Fibroblast of skin of scalp (primary cell): Measurements from ENCODE around the gene KCND2.
"Not testable (repeated sequence)": the region's sequence is repeated elsewhere in the genome, so short reads cannot be mapped to it uniquely, and the experiment has no call there.

Experiments
- DNase-seq: peaks from one replicate; pipeline ENCODE4 v3.0.0-alpha.2; 2013

Gene KCND2

DNA sequence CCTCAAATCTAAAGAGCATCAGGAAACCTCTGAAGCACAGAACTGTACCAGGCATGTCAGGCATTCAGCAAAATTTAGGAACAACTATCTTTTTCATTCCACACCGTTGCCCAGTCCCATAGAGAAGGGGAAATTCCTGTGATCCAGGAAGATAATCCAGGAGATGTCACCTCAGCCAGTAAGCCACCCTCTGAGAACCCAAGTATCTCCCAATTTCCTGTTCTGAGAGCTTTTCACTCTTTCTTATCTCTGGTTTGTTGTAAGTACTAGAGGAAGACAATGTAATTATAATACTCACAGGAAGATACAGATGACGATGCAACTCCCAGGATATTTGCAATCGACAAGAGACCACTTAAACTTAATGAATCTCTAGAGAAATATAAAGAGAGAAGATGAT, 487.9 kb downstream of the KCND2 start:
- DNase-seq, result no peak

DNA sequence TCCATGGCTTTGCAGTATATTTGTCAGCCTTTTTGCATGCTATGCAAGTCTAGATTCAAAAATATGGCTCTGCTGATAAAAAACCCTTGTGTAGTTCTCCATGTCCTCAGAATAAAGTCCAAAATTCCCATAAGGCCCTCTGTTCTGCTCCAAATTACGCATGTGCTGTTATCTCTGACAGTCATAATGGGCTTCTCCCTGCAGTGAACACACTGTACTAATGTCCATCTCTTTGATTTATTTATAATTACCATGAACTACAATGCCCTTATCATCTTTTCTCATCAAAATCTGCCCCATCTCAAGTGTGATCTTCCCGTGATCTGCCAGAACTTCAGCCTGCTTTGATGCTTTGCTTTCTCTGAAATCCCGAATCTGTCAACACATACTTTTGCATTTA, 497.2 kb downstream of the KCND2 start:
- DNase-seq, result no peak

DNA sequence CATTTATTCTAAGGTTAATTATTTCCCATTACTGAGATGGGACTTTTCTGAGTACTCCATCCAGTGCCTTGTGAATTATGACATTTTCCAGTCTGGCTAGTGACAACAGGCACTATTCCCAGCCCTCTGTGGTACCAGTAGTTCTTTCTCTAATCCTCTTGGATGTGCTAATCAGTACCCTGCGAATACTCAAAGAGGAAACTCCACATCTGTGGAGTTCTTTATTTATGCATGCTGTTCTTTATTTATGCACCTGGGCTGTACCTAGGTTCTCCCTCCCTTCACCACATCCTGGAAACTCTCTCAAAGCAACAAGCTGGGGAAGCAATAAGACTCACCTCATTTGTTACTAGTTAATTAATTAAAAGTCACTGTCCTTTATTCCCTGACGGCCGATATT, 501.5 kb downstream of the KCND2 start:
- DNase-seq, result no peak

DNA sequence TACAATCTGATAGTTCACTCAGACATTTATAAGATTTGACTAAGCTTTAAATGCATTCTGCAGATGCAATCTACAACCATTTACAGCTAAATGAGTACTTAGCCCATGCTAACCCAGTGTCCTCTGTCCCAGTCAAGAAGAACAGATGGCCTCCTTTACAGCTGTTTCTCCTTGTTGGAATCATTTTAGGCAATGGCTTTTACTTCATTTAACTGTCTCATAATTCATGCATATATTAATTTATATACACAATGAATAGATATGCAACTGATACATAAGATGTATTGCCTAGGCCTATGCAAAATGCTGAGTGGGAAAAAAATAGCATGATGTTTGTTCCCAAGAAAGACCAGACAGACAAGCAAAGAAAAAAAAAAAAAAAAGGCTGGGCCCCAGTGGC, 502.8 kb downstream of the KCND2 start:
- DNase-seq, result no peak

DNA sequence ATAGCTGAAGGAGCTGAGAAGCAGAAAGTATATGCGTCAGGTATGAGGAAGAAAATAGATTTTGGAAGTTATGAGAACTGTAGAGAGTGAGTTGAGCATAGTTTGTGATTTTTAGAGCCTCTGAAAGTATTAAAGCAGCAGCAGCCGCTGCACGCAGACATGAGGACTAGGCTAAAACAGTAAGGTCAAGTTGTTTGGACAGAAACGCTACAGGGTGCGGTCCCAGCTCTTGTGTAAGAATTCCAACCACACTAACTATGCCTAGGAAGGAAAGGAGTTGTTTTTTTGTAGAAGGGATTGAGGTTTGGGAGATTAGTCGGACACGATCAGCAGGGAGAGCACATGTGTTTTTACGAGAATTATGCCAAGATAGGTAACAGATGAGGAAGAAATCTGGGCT, 506.1 kb downstream of the KCND2 start:
- not testable (repeated sequence) for DNase-seq

DNA sequence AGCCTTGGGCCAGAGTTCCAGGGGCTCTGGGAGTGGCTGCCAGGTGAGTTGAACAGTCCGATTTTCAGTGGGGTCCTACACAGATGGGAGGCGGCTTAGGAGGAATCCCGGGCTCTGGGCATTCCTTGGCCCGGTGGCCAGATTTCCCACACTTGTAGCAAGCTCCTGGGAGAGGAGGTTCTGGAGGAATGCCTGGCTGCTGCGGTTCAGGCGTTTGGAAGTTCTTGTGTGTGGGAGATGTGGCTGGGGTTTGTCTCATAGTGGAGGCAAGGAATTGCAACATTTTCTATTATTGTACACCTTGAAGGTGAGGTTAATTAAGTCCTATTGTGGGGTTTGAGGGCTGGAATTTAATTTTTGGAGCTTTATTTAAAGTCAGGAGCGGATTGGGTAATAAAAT, 507.5 kb downstream of the KCND2 start:
- DNase-seq, result not testable (repeated sequence)

DNA sequence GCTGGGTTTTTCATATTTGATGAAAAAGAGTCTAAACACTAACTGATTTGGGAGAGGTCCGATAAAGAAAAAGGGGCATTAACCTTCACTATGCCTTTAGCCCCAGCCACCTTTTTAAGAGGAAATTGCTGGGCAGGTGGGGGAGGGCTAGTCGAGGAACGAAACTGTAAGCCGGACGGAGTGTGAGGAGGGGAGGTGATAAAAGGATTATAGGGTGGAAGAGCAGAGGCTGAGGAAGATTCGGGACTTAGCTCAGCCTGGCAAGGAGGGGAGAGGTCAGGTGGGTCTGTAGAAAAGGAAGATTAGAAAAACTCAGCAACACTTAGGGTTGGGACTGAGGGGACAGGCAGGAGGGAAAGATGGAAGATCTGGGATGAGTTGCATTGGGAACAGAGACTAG, 508.0 kb downstream of the KCND2 start:
- no peak for DNase-seq

DNA sequence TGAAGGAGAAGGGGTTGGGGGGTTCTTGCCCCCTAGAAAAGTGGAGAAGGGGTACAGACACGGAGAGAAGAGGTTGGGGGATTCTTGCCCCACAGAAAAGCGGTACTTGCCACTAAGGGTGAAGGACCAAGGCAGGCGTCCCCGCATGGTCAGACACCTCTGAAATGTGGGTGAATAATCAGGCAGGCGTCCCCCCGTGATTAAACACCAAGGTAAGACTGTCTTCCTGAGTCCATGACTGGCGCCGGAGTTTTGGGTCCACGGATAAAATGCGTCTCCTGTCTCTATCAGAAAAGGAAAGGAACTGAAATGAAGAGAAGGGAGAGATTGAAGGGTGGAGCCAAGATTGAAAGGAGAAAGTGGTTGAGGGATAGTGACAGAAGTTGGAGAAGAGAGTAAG, 508.9 kb downstream of the KCND2 start:
- DNase-seq, result not testable (repeated sequence)

DNA sequence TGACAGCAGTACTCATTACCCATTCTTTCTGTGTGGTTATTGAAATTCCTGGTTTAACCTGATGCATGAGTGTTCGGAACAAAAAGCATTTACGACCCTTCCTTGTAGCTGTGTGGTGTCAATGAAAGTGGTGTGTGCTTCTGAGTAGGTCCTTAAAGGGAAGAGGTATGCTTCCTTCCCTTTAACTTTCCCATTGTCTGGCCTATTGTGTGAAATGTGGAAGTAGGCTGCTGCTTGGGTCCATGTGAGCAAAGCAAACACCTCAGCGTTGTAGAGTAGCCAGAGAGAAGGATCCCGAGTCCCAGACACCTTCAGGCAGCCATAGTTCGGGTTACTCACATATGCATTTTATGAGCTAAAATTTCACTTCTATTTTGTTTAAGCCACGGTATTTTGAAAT, 510.3 kb downstream of the KCND2 start:
- DNase-seq, result no peak

DNA sequence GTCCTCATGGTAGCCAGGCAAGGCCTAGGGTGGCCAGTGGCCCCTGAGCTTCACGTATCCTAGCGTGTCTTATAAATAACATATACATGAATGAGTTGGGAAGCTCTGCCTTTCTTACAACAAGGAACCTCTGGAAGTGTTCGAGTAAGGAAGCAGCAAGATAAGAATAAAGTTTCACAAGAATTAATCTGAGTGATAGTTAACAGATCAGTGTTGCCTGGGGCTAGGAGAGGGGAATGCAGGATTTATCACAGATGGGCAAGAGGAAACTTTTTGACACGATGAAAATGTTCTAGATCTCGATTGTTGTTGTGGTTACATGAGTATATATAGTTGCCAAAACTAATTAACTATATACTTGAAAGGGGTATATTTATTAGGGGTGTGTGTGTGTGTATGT, 510.7 kb downstream of the KCND2 start:
- no peak for DNase-seq

DNA sequence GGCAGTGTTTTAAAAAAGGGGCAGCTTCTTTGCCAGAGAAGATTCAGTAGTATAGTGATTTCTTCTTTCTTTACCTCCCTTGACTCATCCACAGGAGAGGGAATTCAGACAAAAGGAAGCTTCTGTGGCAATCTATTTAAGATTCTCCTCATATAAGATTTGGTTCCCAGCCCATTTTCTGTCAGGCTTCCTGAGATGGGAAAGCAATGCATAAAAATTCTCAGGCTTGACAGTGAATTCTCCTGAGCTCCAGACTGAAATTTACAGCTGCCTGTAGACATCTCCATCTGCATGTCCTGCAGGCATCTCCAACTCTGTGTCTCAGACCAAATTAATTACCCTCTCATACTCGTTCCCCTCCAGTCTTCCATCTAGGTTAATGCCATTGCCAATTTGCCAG, 512.1 kb downstream of the KCND2 start:
- DNase-seq, result no peak

DNA sequence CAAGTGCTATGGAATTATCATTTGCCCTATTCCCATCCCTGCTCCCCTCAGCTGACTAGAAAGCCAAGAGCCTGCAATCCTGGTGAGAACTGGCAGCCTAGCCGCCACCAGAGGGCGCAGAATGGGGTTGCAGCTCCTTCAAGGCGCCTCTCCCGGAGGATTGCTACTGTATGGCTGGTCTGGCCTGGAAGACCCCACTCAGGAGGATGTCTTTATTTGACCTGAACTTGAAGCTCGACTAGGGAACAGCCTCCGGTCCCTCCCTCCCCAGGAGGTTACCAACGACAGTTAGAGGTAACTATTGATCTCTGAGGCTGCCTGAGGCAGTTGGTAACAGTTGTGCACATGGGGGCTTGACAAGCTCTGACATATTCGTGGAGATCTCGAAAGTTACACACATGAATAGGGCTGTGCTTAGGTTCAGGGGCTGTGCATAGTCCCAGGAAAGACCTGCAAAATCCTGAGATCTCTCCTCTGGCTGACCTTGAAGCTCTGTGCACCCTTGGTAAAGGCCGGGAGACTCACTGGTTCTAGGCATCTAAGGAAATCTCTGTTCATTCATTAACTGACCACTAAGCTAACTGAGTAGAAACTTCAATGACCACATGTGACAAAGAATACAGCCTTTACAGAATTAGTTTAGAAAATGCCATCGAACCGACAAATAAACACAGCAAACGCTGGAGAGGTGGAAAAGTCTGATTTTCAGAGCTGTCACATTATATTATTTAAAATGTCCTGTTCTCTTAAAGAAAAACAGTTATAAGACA, 519.3 kb downstream of the KCND2 start:
- DNase-seq, result peak; percentile 71

DNA sequence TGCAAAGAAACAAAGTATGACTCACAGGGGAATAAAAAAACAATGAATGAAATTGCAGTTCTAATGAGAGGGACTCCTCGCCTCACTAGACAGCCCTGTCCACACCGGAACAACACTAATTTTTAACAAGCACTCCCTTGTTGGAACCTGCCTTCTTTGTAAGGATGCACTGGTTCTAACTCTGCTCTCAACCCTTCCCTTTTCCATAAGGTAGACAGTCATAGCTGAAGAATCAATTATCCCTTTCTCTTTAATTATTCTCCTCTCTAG, 519.8 kb downstream of the KCND2 start:
- no peak for DNase-seq

DNA sequence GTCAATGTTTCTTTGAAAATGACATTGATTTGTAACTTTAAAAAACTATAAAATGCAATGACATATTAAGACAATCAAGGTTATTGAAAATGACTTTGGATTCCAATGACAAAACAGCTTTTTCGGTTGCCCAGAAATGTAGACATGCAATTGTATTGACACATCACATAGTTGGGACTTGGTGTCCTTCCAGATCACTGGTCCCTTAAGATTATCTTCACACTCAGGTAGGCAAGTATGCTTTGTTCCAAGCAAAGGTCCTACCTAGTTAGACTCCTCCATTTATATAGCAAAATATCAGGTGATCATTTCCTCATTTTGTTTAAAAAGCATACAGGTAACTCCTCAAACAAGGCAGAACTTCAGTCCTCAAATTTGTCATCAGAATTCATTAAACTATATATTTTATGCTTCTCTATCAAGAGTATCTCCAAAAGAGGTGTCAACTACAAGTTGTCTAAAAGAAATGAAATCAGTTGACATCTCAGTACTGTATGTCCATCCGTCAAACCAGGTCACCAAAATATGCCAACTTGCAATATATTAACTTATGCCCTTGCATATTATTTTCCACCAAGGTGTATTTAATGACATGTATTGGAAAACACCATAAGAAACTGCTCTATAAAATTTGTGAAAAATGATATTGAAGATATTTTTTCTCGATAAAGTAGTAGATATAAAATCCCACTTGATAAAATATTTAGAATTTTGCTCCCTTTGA, 520.4 kb downstream of the KCND2 start:
- DNase-seq, result no peak

DNA sequence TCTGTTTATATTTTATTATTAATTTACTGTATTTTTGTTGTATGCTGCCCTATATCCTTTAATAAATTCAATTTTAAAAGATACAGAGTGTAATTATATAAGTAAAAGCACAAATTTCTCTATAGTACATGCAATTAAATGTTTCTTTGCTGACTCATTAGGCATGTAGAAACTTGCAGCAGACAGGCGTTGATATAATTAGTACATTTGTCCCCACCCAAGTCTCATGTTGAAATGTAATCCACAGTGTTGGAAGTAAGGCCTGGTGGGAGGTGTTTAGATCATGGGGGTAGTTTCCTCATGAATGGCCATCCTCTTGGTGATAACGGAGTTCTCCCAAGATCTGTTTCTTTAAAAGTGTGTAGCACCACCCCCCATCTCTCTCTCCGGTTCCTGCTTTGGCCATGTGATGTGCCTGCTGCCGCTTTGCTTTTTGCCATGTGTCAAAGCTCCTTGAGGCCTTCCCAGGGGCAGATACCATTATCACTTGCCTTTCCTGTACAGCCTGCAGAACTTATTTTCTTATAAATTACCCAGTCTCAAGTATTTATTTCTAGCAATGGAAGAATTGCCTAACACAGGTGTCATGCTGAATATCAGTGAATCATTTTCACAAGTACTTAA, 521.2 kb downstream of the KCND2 start:
- peak; percentile 7 for DNase-seq

DNA sequence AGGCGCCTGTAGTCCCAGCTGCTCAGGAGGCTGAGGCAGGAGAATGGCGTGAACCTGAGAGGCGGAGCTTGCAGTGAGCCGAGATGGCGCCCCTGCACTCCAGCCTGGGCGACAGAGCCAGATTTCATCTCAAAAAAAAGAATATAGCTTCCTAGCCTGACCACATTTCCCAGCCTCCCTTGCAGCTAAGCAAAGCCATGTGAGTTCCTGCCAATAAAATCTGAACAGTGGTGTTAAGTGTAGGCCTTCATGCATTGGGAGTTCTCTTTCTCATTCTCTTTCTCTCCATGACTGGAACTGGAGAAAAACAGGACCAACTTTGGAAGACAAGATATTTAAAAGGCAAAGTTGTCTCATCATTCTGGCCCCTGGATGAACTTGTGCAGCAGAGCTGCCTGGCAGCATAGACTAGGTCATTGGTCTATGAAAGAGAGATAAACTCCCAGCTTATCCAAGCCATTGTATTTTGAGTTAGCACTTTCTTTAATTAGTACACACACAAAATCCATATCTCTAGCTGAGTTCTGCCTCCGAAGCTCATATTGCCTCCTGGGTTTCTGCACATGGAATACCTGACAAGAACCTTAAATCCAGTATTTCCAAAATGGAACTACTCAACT, 524.2 kb downstream of the KCND2 start:
- no peak for DNase-seq

DNA sequence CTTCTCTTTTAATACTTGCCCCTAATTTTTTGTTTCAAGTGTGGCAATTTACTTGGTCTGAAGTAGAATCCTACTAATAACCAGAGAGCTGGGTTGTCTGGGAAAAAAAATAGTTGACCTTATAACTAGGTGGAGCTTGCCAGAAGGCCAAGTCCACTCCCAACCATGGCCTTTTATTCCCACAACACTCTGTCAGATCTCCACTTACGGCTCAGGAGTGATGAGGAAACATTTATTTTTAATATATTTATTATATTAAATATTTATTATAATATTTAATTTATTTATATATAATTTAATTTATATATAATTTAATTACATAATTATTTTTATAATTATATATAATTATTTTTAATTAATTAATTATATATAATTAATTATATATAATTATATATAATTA, 526.2 kb downstream of the KCND2 start:
- DNase-seq, result no peak
